Measurements from ENCODE around the gene JUN. TPM values are rescaled to one million over a fixed set of nuclear protein-coding genes. Genes with fewer than 3 reads are reported as not detected.

Gene JUN
- total and polyA plus RNA-seq, 2 experiments from 2014 or later = 29.3 to 126 TPM

DNA sequence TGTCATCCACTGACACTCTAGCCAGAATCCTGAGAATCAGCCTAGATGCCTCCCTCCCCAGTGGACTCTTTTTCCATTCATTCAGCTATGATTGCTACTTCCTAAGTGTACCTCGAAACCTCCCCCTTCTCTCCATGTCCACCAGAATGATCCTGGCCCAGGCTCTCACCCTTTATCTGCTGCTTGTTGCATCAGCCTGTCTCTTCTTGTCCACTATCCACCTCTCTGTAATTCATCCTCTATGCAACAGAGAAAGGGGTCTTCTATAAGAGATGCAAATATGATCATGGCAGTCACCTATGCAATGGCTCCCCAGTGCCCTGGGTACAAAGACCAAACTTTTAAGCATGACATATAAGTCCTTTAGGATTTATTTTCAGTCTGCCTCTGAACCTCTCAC lies 37.7 kb downstream of the JUN start:
- no peaks in the 10 kb centered on the region for H3K27me3 ChIP-seq
- TF ChIP-seq, protein P1, sequence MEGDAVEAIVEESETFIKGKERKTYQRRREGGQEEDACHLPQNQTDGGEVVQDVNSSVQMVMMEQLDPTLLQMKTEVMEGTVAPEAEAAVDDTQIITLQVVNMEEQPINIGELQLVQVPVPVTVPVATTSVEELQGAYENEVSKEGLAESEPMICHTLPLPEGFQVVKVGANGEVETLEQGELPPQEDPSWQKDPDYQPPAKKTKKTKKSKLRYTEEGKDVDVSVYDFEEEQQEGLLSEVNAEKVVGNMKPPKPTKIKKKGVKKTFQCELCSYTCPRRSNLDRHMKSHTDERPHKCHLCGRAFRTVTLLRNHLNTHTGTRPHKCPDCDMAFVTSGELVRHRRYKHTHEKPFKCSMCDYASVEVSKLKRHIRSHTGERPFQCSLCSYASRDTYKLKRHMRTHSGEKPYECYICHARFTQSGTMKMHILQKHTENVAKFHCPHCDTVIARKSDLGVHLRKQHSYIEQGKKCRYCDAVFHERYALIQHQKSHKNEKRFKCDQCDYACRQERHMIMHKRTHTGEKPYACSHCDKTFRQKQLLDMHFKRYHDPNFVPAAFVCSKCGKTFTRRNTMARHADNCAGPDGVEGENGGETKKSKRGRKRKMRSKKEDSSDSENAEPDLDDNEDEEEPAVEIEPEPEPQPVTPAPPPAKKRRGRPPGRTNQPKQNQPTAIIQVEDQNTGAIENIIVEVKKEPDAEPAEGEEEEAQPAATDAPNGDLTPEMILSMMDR (IDR thresholded peaks at IDR 0.05; ENCODE audit: low read depth, low read length) = no peak
- H3K4me3 ChIP-seq = no peak overlapping the region
- no peaks in the 10 kb centered on the region for H3K4me1 ChIP-seq (ENCODE audit: low read depth)
- H3K9me3 ChIP-seq (ENCODE audit: low read depth) = no peaks in the 10 kb centered on the region
- no peaks in the 10 kb centered on the region for H3K36me3 ChIP-seq
- DNase-seq (ENCODE audit: low read depth in 1 of 2, low spot score in 1 of 2) = no peak
- H3K27ac ChIP-seq = no peak overlapping the region

DNA sequence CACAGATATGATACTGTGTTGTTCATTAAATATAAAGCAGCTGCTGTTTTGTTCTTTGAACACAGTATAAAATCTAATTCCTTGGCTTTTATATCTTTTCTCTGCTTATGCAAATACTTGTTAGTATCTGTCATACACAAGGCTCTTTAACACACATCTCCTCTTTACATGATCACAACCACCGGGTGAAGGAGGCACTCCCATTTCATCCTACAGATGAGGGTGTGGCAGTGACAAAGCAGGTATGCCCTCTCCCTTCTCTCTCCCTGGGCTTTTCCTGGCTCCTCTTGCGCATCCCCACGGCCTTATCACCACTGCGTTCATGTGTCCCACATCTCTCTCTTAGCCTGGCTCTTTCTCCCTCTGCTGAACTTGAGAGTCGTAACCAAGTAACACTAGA lies 38.2 kb downstream of the JUN start:
- Histone ChIP-seq H3K4me1 (ENCODE audit: low read depth) (no peaks in the 10 kb centered on the region), H3K36me3 (no peaks in the 10 kb centered on the region), H3K9me3 (ENCODE audit: low read depth) (no peaks in the 10 kb centered on the region), H3K4me3 (no peak overlapping the region), H3K27me3 (no peaks in the 10 kb centered on the region), H3K27ac (no peak overlapping the region)
- no peak for DNase-seq (ENCODE audit: low read depth in 1 of 2, low spot score in 1 of 2)
- TF ChIP-seq, protein P1 (IDR thresholded peaks at IDR 0.05; ENCODE audit: low read depth, low read length) = no peak

DNA sequence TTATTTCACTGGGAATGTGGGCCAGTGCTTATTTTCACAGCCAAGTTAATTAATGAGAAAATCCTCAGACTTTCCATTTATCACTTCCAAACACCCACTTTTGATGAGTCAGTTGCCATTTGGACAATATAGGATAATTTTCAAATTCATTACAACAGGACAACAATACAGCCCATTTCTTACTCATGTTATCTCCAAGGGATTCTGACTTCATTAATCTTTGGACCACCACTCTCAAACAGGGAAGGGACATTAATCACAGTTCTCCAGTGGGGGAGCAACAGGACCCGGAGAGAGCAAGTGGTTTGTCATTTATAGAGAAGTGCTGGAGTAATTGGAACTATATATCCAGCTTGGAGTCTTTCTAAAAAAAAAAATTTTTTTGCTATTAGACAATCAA lies 38.7 kb downstream of the JUN start:
- DNase-seq (ENCODE audit: low read depth in 1 of 2, low spot score in 1 of 2) = no peak
- Histone ChIP-seq H3K4me1 (ENCODE audit: low read depth) (no peaks in the 10 kb centered on the region), H3K27me3 (no peaks in the 10 kb centered on the region), H3K9me3 (ENCODE audit: low read depth) (no peaks in the 10 kb centered on the region), H3K27ac (no peak overlapping the region), H3K36me3 (no peaks in the 10 kb centered on the region), H3K4me3 (no peak overlapping the region)
- TF ChIP-seq, protein P1 (IDR thresholded peaks at IDR 0.05; ENCODE audit: low read depth, low read length) = no peak

DNA sequence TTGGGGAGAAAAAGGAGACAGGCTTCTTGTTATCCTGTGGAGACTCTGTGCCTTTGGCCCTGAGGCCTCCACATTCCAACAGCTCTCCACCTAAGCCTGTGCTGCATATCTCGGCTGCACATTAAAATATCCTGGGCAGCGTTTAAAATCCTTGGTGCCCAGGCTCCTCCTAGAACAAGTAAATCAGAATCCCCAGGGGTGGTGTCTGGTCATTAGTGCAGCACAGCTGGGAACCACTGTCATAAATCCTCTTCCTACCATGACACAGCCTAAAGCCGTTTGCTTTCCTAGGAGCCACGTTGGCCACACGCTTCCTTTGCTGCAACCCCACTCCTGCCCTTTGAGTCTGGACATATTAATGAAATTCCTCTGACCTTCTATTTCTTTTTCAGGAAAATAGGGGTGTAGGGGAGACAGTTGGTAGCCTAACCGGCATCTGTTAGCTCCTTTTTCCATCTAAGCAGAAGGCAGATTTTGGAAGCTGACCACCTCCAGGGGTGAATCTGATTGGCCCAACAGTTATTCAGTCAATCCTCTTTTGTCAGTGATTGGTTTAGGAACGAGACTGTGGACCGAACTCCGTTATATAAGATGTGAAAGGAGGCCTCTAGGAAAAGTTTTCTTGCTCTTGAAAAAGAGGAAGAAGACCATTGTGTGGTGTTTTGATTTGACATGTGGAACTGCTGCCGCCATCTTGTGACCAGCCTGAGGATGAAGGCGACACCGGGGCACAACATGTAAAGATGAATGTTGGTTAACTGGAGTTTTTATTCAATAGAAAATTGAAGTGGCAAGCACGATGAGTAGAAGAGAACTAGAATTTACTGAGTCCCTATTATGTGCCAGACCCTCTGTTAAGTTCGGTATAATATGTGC lies 41.9 kb downstream of the JUN start:
- H3K4me1 ChIP-seq (ENCODE audit: low read depth) = peaks cover 3% of the 10 kb centered on the region
- no peak overlapping the region for H3K27ac ChIP-seq
- H3K27me3 ChIP-seq = no peaks in the 10 kb centered on the region
- H3K4me3 ChIP-seq = no peak overlapping the region
- TF ChIP-seq, protein P1 (IDR thresholded peaks at IDR 0.05; ENCODE audit: low read depth, low read length) = no peak
- no peaks in the 10 kb centered on the region for H3K9me3 ChIP-seq (ENCODE audit: low read depth)
- DNase-seq (ENCODE audit: low read depth in 1 of 2, low spot score in 1 of 2) = no peak
- H3K36me3 ChIP-seq = no peaks in the 10 kb centered on the region

DNA sequence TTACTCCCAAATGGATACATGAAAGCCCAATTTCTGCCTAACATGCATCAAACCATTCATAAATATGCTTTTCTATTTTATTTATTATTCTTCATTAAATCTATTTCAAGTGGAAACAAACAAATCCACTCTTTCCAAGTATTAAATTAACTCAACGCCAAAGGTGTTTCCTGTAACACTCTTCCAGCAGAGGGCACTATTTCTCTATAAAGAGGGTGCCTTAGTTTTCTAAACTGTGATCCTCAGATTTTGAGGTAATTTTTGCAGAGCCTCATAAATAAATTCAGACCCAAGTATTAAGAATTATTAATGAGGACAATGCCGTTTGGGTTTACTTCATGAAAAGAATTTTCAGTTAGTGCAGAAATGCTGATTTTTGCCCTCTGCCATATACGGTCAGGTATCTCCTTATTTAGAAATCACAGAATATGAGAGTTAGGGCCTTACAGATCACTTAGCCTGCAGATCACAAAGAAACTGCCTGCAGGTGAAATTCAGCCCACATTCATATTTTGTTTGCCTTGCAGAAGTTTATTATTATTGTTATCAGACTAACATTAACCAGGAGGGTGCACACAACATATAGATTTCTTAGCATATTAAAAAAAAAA lies 43.9 kb downstream of the JUN start:
- no peaks in the 10 kb centered on the region for H3K36me3 ChIP-seq
- DNase-seq (ENCODE audit: low read depth in 1 of 2, low spot score in 1 of 2) = peak; percentile 79 to 85
- H3K27me3 ChIP-seq = no peaks in the 10 kb centered on the region
- H3K4me1 ChIP-seq (ENCODE audit: low read depth) = peaks cover 3% of the 10 kb centered on the region
- no peak overlapping the region for H3K4me3 ChIP-seq
- H3K27ac ChIP-seq = no peak overlapping the region
- TF ChIP-seq, protein P1 (IDR thresholded peaks at IDR 0.05; ENCODE audit: low read depth, low read length) = peak; percentile 68
- H3K9me3 ChIP-seq (ENCODE audit: low read depth) = no peaks in the 10 kb centered on the region
